ENCODE data around the gene HOXD4. TPM values are rescaled to one million over a fixed set of nuclear protein-coding genes. Genes with fewer than 3 reads are reported as not detected.

HOXD4 gene
- total RNA-seq (2022; extraction: Qiagen RNA extraction) = 0.14 to 0.62 TPM (median 0.49 TPM) in 5 replicates

DNA sequence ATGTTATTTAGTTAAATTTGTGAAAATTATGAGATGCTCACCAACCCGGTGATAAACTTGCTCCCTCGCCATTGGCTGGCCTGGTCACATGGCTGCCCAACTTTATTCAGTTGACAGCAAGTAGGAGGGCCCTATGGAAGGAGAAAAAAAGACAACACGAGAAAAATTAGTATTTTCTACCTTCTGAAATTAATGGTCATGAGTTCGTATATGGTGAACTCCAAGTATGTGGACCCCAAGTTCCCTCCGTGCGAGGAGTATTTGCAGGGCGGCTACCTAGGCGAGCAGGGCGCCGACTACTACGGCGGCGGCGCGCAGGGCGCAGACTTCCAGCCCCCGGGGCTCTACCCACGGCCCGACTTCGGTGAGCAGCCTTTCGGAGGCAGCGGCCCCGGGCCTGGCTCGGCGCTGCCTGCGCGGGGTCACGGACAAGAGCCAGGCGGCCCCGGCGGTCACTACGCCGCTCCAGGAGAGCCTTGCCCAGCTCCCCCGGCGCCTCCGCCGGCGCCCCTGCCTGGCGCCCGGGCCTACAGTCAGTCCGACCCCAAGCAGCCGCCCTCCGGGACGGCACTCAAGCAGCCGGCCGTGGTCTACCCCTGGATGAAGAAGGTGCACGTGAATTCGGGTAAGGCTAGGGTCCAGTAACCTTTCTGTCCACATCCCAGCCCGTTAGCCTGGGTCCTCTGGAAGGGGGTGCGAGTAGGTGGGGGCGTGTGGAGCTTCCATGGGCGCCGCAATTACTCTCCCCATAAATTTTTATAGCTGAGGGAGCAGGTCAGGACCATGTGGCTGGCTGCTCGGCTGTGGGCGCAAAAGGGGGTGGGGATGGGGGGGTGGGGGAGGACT is at the start of gene HOXD4:
Gene HOXD4 (plus strand): TSS at position 109 of the 846 bp plus-strand sequence. CDS start 84 bp downstream, at position 193.

DNA sequence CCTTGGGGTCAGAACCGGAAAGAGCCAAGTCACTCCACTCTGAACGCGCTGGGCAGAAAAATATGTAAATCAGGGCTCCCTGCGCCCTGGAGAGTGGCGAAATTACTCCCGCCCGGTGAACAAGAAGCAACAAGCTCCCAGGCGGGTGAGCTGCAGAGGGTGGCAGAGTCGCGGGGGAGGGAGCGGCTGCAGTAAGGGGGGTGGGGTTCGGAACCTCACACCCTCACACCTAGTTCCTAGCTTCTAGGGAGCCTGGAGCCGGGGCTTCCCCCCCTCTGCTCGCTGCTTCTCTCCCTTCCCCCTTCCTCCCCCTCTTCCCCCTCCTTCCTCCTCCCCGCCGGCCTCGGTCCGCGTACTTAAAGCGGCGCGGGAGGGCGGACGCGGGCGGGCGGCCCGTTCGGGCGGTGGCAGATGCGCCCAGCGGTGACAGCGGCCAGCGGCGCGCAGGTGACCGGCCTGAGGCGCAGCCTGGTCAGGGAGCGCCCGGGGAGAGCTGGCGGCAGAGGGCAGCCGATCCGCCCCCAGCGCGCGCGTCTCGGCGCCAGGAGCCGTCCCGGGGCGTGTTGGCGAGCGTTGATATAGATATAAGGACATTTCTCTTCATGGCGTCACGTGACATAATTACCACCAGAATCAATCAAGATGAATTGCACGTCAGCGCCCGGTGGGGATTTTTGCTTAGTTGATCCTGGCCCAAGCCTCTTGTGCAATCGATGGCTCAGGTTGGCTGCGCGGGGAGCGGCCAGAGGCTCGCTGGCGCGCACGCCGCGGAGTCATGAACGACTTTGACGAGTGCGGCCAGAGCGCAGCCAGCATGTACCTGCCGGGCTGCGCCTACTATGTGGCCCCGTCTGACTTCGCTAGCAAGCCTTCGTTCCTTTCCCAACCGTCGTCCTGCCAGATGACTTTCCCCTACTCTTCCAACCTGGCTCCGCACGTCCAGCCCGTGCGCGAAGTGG is 44.5 kb upstream of the HOXD4 start, which contains the start of gene HOXD11:
Gene HOXD11 (plus strand): TSS at position 700 of the 959 bp plus-strand sequence. CDS start 76 bp downstream, at position 776.

DNA sequence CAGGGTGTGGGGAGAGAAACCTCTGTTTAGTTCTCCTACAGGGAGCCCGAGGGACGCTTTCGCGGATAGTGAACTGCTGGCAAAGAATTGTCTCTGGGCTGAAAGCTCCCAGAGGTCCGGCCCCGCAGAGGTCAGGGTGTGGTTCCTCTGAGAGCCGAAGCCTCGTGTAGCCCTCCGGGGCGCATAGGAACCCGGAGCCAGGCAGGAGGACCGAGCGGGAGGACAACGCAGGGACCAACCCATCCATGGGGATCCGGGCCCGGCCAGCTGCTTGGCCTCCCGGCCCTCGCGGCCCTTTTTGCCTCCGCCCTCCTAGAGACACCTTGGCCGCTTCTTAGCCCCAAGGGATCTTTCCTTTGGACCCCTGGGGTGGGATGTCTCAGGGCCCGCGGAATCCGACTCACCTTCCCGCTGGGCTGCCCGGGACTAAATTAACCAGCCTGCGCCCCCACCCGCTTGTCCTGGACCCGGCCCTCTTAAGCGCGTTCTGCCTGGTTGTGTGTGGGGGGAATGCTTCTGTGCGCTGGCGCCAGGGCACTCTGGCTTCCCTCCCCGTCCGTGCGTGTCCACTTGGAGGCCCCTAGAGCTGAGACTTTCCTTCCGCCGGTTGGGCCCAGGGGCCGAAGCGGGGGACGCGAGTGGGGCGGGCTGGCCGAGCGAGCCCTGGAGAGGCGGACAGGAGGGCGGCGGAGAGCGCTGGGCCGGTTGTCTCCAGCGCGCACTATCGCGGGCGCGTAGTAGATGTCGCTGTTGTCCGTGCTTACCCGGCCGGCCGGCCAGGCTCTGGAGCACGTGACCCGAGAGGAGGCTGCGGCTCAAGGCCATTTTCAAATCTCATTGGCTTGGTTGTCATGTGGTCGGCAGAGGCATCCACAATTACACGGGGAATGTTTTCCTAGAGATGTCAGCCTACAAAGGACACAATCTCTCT is 35.2 kb upstream of the HOXD4 start, which contains the start of gene HOXD10:
Gene HOXD10 (plus strand): TSS at position 896 of the 931 bp plus-strand sequence. CDS start 56 bp downstream, outside the sequence.

DNA sequence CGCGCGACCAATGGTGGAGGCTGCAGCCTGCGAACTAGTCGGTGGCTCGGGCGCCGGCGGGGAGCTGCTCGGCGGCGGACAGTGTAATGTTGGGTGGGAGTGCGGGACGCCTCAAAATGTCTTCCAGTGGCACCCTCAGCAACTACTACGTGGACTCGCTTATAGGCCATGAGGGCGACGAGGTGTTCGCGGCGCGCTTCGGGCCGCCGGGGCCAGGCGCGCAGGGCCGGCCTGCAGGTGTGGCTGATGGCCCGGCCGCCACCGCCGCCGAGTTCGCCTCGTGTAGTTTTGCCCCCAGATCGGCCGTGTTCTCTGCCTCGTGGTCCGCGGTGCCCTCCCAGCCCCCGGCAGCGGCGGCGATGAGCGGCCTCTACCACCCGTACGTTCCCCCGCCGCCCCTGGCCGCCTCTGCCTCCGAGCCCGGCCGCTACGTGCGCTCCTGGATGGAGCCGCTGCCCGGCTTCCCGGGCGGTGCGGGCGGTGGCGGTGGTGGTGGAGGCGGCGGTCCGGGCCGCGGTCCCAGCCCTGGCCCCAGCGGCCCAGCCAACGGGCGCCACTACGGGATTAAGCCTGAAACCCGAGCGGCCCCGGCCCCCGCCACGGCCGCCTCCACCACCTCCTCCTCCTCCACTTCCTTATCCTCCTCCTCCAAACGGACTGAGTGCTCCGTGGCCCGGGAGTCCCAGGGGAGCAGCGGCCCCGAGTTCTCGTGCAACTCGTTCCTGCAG is 28.5 kb upstream of the HOXD4 start, which contains the start of gene HOXD9:
Gene HOXD9 (plus strand): TSS at position 37 of the 728 bp plus-strand sequence. CDS start 50 bp downstream, at position 87.

DNA sequence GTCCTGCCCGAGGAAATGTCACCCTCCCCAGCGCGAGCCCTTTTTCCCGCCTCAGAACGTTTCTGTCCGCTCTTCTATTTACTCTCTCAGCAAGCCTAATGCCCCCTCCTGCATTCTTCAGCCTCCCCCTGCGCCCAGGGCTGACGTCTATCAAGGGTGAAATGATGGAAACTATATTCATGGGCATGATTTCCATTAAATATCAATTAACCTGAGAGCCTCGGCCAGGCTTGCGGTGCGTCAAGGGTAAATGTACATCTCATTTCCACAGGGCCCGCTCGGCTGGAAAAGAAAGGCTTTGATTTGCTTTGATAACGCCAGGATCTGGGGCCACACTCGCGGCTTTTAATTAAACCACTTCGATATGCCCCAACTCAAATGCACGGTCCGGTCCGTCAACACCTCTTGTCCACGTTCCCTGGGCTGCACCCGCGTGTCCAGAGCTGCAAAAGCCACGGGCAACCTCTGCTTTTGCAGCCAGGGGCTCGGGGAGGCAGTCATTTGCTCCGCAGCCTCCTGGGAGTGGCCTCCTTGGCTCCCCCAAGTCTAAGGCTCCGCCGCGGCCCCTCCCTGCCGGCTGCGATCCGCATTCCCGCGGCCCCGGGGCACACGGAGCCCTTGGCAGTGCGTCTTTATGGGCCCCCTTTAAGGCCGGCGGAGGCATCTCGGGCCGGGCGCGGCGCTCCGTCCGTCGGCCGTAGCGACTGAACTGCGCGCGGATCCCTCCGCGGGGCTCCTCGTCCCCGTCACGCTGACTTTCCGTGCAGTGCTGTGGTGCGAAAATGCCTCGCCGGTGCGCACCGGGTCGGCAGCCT is 22.2 kb upstream of the HOXD4 start, which contains the start of gene HOXD8:
Gene HOXD8 (plus strand): TSS at position 724 of the 815 bp plus-strand sequence. CDS start 662 bp downstream, outside the sequence.

DNA sequence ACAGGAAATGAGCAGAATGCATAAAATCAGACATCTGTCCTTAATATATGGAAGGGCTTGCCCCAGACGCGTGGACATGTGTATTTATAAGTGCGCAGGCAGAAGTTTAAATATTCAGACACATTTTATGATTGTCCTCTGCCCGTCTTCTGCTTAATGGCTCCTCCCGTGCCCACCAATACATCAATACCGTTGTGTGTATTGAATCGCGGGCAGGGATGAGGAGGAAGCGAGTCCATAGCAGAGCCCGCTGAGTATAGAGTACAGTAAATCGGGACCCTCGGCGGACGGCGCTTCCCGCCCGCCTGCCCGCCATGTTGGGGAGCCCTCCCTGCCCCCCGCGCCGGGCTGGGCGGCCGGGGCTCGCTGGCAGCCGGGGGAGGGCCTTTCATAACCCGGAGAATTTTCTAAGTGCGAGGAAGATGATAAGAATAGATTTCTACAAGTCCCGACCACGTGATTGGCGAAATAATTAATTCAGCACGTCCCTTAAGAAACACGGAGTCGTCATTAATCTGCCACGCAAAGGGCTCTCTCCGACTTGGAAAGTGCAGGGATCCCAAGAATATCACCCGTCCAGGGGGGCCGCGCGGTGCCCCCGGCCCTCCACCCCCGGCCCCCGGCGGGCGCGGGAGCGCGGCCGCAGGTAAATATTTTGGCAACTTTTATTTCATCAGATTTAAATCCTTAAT is 5.6 kb downstream of the HOXD4 start, which contains the start of gene HOXD3:
Gene HOXD3 (plus strand): TSS at position 501 of the 692 bp plus-strand sequence. CDS start 11,808 bp downstream, outside the sequence.

DNA sequence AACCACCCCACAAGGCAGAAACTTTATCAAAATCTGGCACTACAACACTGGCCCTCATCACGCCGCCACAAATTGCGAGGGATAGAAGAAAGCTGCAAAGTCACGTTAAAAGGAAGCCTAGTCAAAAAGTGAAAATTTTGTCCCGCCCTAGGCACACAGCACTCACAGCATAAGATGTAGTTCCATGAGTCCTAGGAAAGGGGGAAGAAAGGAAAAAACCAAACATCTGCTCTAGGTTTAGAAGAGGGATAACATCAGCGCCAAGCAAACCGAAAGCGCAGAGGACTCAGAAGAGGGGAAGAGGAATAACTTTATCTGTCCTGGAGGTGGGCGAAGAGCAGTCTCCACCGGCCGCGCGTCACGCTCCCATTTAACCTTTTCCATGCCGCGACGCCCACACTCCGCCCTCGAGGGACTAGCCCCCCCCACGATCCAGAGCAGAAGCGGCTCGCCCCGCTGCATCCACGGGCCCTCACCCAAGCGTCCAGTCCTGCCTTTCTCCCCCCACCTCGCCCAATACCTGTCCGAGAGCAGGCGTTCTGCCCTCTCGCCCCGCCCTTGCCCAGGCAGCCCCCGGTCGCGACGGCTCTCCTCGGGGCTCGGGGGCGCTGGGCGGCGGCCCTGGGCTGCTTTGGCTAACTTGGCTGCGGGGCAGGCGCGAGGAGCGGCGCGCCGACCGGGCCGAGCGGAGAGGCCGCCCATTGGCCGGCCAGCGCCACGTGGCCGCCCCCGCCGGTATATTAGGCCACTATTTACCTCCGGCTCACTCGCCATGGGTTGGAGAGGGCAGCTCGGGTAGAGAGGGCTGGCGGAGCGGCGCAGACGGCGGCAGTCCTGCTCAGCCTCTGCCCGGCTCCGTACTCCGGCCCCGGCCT is 36.8 kb downstream of the HOXD4 start, which contains the start of gene HOXD1:
Gene HOXD1 (plus strand): TSS at position 770 of the 875 bp plus-strand sequence. CDS start 134 bp downstream, outside the sequence.

Other genes starting within 250 kb of the HOXD4 start
- gene LNPK, start 149.3 kb upstream of the HOXD4 start, total RNA-seq (2022; extraction: Qiagen RNA extraction) = 11.8 to 15.1 TPM (median 13.1 TPM) in 5 replicates
- not detected in 5 replicates for gene EVX2, start 67.6 kb upstream of the HOXD4 start, total RNA-seq (2022; extraction: Qiagen RNA extraction)
- gene HOXD13, start 58.8 kb upstream of the HOXD4 start, total RNA-seq (2022; extraction: Qiagen RNA extraction) = 0.16 to 0.27 TPM (median 0.23 TPM) in 5 replicates
- not detected in 5 replicates for gene HOXD12, start 51.8 kb upstream of the HOXD4 start, total RNA-seq (2022; extraction: Qiagen RNA extraction)
- gene HOXD11, start 44.3 kb upstream of the HOXD4 start, total RNA-seq (2022; extraction: Qiagen RNA extraction) = 6.2 to 9.1 TPM (median 7.8 TPM) in 5 replicates
- gene HOXD10, start 34.8 kb upstream of the HOXD4 start, total RNA-seq (2022; extraction: Qiagen RNA extraction) = 5.3 to 7.2 TPM (median 6.8 TPM) in 5 replicates
- 0.82 to 1.7 TPM (median 1.5 TPM) in 5 replicates for gene HOXD9, start 28.8 kb upstream of the HOXD4 start, total RNA-seq (2022; extraction: Qiagen RNA extraction)
- gene HOXD8, start 21.8 kb upstream of the HOXD4 start, total RNA-seq (2022; extraction: Qiagen RNA extraction) = 4.6 to 6.1 TPM (median 5.4 TPM) in 5 replicates
- gene HOXD3, start 5.8 kb downstream of the HOXD4 start, total RNA-seq (2022; extraction: Qiagen RNA extraction) = 0.08 to 0.30 TPM (median 0.18 TPM) in 4 of 5 replicates, not detected in the other
- gene HOXD1, start 37.1 kb downstream of the HOXD4 start, total RNA-seq (2022; extraction: Qiagen RNA extraction) = 0.16 to 0.32 TPM (median 0.18 TPM) in 5 replicates
- gene MTX2, start 117.9 kb downstream of the HOXD4 start, total RNA-seq (2022; extraction: Qiagen RNA extraction) = 43.5 to 51.0 TPM (median 44.2 TPM) in 5 replicates